K562 (cell line): ENCODE measurements around the gene HMCN1. TPM values are rescaled to one million over a fixed set of nuclear protein-coding genes. Genes with fewer than 3 reads are reported as not detected.

ENCODE experiments used
- C11orf30 ChIP-seq: fragments of 450-650 bp; IDR thresholded peaks from 2 replicates; pipeline ENCODE4 v1.6.1; 2016; ENCODE audit warnings: low read depth, mild to moderate bottlenecking
- CBFB ChIP-seq: sonication (generic); formaldehyde crosslinking; IDR thresholded peaks from 2 replicates; pipeline ENCODE4 v1.4.0; 2020; ENCODE audit warnings: mild to moderate bottlenecking, missing genetic modification reagents
- DACH1 ChIP-seq: fragments of 450-650 bp; IDR thresholded peaks from 2 replicates; pipeline ENCODE4 v1.6.1; 2018; ENCODE audit not compliant: partially characterized antibody
- FOXM1 ChIP-seq, 2 experiments: fragments of 450-650 bp in 1 of 2; sonication (generic) in 1 of 2; formaldehyde crosslinking in 1 of 2; IDR thresholded peaks; 2 replicates each; pipeline versions ENCODE4 v1.6.1 to v1.9.0; 2017 to 2022; ENCODE audit warnings: low read depth in 2 of 2, mild to moderate bottlenecking in 2 of 2, missing genetic modification reagents in 1 of 2, moderate library complexity in 1 of 2
- GTF2A2 ChIP-seq: IDR thresholded peaks from 2 replicates; pipeline ENCODE4 v1.6.1; 2016; ENCODE audit warnings: mild to moderate bottlenecking, missing genetic modification characterization, missing compliant biosample characterization
- MCM7 ChIP-seq, 2 experiments: fragments of 450-650 bp; IDR thresholded peaks; 2 replicates each; pipeline ENCODE4 v1.6.1; 2016 to 2018
- PHB2 ChIP-seq: fragments of 450-650 bp; IDR thresholded peaks from 2 replicates; pipeline ENCODE4 v1.6.1; 2017; ENCODE audit warnings: low read depth
- PHTF2 ChIP-seq: fragments of 250-450 bp; sonication (Bioruptor Pico); IDR thresholded peaks from 2 replicates; pipeline ENCODE4 v1.5.0; 2021; ENCODE audit warnings: mild to moderate bottlenecking
- RHOXF2B ChIP-seq: fragments of 250-450 bp; sonication (Bioruptor Pico); conservative IDR thresholded peaks from 2 replicates; pipeline ENCODE4 v1.5.1; 2021
- STAT5A ChIP-seq: IDR thresholded peaks from 2 replicates; pipeline ENCODE4 v1.6.1; 2012; ENCODE audit warnings: low read length, inconsistent platforms, borderline replicate concordance
- TEAD1 ChIP-seq, 2 experiments: fragments of 450-650 bp in 1 of 2; sonication (generic) in 1 of 2; formaldehyde crosslinking; IDR thresholded peaks; 2 replicates each; pipeline versions ENCODE4 v1.4.0 to v1.8.0; 2020 to 2022; ENCODE audit warnings: mild to moderate bottlenecking in 2 of 2, missing genetic modification reagents in 1 of 2
- ZBTB17 ChIP-seq: fragments of 450-650 bp; formaldehyde crosslinking; IDR thresholded peaks from 2 replicates; pipeline ENCODE4 v1.4.0; 2020; ENCODE audit warnings: mild to moderate bottlenecking
- ZC3H11A ChIP-seq: IDR thresholded peaks from 2 replicates; pipeline ENCODE4 v1.6.1; 2012; ENCODE audit warnings: low read depth, low read length, improper control_type of control experiment
- ZEB2 ChIP-seq: fragments of 450-650 bp; IDR thresholded peaks from 2 replicates; pipeline ENCODE4 v1.6.1; 2016
- ZNF316 ChIP-seq: fragments of 450-650 bp; IDR thresholded peaks from 2 replicates; pipeline ENCODE4 v1.6.1; 2016
- ZNF707 ChIP-seq: fragments of 250-450 bp; sonication (Bioruptor Pico); conservative IDR thresholded peaks from 2 replicates; pipeline ENCODE4 v1.8.0; 2022; ENCODE audit warnings: inconsistent platforms, mild to moderate bottlenecking, moderate library complexity
- polyA plus RNA-seq, 8 experiments: library from polyadenylated mRNA; depleted of rRNA in 4 of 8; stranded (reverse) in 5 of 8; unstranded in 3 of 8; fragments of >200 nt; fragmentation: Nextera tagmentation in 2 of 8; fragmentation: Illumina TruSeq in 1 of 8; extraction: Ambion mirVana in 2 of 8; extraction: Trizol in 1 of 8; gene quantifications; 2 replicates each; pipeline versions ENCODE4 v1.2.1 to v1.2.3, GENCODE V29; 2011 to 2014; ENCODE audit warnings: inconsistent platforms in 1 of 8, missing spikeins in 1 of 8
- total RNA-seq, 7 experiments: library from RNA; depleted of rRNA in 6 of 7; stranded (reverse); fragments of >200 nt in 6 of 7; fragmentation: Illumina TruSeq in 2 of 7; extraction: Trizol in 2 of 7; gene quantifications; 2 replicates each; pipeline versions ENCODE4 v1.2.1 to v1.2.3, GENCODE V29; 2011 to 2021; ENCODE audit warnings: low replicate concordance in 1 of 7
- TF ChIP-seq, protein P1 (sequence below), 2 experiments: fragments of 450-650 bp; IDR thresholded peaks; 2 replicates each; pipeline ENCODE4 v1.6.1; 2016; ENCODE audit warnings: mild to moderate bottlenecking in 2 of 2, borderline replicate concordance in 1 of 2, low read depth in 1 of 2, moderate library complexity in 1 of 2
- TF ChIP-seq, protein P2 (sequence below): fragments of 450-650 bp; formaldehyde crosslinking; IDR thresholded peaks from 2 replicates; pipeline ENCODE4 v1.4.0; 2022; ENCODE audit warnings: missing genetic modification characterization
- TF ChIP-seq, protein P3 (sequence below), 2 experiments: fragments of 450-650 bp in 1 of 2; sonication (generic) in 1 of 2; formaldehyde crosslinking; conservative IDR thresholded peaks; 2 replicates each; pipeline versions ENCODE4 v1.4.0 to v1.8.1; 2020 to 2022; ENCODE audit warnings: mild to moderate bottlenecking in 1 of 2, missing genetic modification reagents in 1 of 2

Gene HMCN1
- total and polyA plus RNA-seq, 9 of the 15 experiments (the other 6 are each of a cell fraction or from before 2014, with no cell fraction given), result 0.07 to 0.36 (median 0.21) TPM

DNA sequence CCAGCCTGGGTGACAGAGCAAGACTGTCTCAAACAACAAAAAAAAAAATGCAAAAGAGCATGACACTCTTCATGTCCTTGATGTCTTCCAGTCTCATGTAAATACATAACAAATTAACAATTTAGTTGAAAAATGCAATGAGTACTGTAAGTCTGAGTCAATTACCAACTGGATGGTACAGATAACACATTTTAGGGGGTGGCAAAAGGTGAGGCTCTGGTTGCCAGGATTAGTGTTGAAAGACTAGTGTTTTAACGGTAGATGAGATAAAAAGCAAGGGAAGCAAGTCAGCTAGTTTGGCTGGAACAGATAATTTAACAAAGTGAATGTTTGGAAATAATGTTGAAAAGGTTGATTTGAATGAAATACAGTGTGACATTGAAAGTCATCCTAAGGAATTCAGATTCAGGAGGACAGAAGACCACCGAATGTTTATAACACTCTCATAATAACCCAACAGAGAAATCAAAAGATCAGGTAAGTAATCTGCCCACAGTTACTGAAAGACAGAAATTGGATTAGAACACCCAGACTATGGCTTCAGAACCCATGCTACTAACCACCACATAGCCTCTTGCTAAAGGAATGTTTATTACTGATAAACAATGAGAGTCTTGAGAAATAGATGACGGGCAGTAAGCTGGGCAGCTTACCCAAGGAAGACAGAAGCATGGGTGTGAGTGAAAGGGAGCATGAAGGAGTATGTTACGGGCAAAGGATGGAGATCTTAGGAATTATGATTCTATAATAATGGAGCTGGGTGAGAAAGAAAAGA is 312.4 kb downstream of the HMCN1 start (continued):
- TF ChIP-seq, protein P1, sequence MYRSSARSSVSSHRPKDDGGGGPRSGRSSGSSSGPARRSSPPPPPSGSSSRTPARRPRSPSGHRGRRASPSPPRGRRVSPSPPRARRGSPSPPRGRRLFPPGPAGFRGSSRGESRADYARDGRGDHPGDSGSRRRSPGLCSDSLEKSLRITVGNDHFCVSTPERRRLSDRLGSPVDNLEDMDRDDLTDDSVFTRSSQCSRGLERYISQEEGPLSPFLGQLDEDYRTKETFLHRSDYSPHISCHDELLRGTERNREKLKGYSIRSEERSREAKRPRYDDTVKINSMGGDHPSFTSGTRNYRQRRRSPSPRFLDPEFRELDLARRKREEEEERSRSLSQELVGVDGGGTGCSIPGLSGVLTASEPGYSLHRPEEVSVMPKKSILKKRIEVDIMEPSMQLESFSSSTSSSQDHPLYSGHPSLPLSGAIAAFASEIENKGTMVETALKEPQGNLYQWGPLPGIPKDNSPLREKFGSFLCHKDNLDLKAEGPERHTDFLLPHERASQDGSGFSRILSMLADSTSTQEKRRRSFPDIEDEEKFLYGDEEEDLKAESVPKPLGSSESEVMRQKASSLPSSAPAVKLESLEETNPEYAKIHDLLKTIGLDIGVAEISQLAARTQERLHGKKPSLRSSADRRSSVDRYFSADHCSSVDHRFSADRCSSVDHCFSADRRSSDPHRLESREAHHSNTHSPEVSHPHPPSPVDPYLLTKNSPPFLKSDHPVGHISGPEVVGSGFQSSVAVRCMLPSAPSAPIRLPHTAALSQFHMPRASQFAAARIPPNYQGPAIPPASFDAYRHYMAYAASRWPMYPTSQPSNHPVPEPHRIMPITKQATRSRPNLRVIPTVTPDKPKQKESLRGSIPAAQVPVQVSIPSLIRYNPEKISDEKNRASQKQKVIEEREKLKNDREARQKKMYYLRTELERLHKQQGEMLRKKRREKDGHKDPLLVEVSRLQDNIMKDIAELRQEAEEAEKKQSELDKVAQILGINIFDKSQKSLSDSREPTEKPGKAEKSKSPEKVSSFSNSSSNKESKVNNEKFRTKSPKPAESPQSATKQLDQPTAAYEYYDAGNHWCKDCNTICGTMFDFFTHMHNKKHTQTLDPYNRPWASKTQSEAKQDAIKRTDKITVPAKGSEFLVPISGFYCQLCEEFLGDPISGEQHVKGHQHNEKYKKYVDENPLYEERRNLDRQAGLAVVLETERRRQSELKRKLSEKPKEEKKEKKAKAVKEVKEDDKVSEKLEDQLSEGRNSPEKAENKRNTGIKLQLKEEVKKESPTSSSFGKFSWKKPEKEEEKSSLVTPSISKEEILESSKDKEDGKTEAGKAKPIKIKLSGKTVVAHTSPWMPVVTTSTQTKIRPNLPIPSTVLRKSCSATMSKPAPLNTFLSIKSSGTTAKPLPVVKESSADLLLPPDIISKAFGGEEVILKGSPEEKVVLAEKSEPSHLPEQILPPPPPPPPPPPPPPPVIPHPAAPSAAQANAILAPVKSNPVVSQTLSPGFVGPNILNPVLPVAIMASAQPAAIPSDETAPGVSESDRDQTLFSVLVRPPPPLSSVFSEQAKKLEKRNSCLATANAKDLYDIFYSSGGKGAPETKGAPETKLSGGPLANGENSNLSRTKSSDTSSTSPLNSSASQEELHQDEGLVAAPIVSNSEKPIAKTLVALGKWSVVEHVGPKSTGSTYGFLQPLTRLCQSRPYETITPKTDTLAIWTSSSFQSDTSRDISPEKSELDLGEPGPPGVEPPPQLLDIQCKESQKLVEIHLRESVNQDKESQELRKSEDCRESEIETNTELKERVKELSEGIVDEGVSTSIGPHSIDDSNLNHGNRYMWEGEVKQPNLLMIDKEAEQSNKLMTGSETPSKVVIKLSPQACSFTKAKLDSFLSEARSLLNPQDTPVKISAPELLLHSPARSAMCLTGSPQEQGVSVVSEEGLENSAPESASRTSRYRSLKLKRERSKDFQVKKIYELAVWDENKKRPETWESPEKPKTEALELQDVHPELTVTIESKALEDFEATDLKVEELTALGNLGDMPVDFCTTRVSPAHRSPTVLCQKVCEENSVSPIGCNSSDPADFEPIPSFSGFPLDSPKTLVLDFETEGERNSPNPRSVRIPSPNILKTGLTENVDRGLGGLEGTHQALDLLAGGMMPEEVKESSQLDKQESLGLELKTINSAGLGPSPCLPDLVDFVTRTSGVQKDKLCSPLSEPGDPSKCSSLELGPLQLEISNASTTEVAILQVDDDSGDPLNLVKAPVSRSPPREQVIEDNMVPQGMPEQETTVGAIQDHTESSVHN (IDR thresholded peaks at IDR 0.05; ENCODE audit: borderline replicate concordance in 1 of 2, low read depth in 1 of 2), result no peak
- TF ChIP-seq ZEB2, result peak; percentile 60; the same call in 1 of the 2 replicates
- peak; percentile 26; the same call in 1 of the 2 replicates for TF ChIP-seq C11orf30
- TF ChIP-seq, protein P2, sequence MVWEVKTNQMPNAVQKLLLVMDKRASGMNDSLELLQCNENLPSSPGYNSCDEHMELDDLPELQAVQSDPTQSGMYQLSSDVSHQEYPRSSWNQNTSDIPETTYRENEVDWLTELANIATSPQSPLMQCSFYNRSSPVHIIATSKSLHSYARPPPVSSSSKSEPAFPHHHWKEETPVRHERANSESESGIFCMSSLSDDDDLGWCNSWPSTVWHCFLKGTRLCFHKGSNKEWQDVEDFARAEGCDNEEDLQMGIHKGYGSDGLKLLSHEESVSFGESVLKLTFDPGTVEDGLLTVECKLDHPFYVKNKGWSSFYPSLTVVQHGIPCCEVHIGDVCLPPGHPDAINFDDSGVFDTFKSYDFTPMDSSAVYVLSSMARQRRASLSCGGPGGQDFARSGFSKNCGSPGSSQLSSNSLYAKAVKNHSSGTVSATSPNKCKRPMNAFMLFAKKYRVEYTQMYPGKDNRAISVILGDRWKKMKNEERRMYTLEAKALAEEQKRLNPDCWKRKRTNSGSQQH (CRISPR knock-in tag), result no peak
- no peak for TF ChIP-seq MCM7 (IDR thresholded peaks at IDR 0.05)
- TF ChIP-seq TEAD1 (CRISPR knock-in tag; IDR thresholded peaks at IDR 0.05), result no peak
- TF ChIP-seq CBFB, result no peak
- peak; percentile 87 for TF ChIP-seq STAT5A
- TF ChIP-seq RHOXF2B (CRISPR knock-in tag), result no peak
- TF ChIP-seq ZC3H11A, result no peak
- TF ChIP-seq FOXM1 (IDR thresholded peaks at IDR 0.05; ENCODE audit: low read depth), result peak; percentile 65
- TF ChIP-seq FOXM1 (CRISPR knock-in tag; IDR thresholded peaks at IDR 0.05; ENCODE audit: low read depth), result no peak
- no peak for TF ChIP-seq DACH1
- no peak for TF ChIP-seq GTF2A2
- no peak for TF ChIP-seq ZNF707 (CRISPR knock-in tag)
- TF ChIP-seq, protein P3, sequence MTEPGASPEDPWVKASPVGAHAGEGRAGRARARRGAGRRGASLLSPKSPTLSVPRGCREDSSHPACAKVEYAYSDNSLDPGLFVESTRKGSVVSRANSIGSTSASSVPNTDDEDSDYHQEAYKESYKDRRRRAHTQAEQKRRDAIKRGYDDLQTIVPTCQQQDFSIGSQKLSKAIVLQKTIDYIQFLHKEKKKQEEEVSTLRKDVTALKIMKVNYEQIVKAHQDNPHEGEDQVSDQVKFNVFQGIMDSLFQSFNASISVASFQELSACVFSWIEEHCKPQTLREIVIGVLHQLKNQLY (CRISPR knock-in tag; conservative IDR thresholded peaks at IDR 0.05), result no peak
- TF ChIP-seq PHTF2, result no peak
- no peak for TF ChIP-seq ZNF316
- TF ChIP-seq PHB2, result peak; percentile 71; the same call in 1 of the 2 replicates
- no peak for TF ChIP-seq ZBTB17 (CRISPR knock-in tag)
